GM21360 (cell line): ENCODE results near the gene TRIM5.
"Not testable (repeated sequence)": the region's sequence is repeated elsewhere in the genome, so short reads cannot be mapped to it uniquely, and the experiment has no call there.

Experiments used
- ATAC-seq: cut with Tn5 transposase; IDR thresholded peaks from one replicate; pipeline ENCODE4 v1.9.1; 2021; ENCODE audit warnings: mild to moderate bottlenecking, moderate library complexity; ENCODE audit not compliant: unreplicated experiment

TRIM5 gene

GRCh38 chr11:5689551-5689983 is 4.7 kb upstream of the TRIM5 start, which contains the start of gene TRIM22:
Gene TRIM22 (plus strand): TSS chr11:5689790. CDS start chr11:5696233, 6,443 bp downstream.
- peak; percentile 67 for ATAC-seq

DNA sequence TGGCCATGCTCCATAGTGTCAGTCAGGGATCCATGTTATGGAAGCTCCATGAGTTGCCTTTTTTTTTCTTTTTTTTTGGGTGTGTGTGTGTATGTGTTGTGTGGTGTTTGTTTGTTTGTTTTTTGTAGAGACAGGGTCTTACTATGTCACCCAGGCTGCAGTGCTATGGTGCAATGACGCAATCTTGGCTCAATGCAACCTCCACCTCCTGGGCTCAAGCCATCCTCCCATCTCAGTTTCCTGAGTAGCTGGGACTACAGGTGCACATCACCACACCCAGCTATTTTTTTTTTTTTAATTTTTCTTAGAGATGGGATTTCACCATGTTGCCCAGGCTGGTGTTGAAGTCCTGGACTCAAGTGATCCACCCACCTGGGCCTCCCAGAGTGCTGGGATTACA is 3.6 kb upstream of the TRIM5 start:
- ATAC-seq, result no peak

DNA sequence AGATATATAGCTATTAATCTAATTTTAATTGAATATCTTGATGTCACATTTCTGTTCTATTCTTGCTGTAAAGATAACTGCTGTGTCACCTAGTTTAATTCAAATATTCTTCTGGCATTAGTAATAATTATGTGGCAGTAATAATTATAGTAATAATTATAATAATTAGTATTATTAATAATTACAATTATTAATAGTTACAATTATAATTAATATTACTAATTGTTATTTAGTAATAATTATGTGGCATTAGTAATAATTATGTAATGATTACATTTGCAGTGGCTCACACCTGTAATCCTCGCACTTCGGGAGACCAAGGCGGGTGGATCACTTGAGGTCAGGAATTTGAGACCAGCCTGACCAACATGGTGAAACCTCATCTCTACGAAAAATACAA is 1.6 kb upstream of the TRIM5 start:
- ATAC-seq, result no peak

DNA sequence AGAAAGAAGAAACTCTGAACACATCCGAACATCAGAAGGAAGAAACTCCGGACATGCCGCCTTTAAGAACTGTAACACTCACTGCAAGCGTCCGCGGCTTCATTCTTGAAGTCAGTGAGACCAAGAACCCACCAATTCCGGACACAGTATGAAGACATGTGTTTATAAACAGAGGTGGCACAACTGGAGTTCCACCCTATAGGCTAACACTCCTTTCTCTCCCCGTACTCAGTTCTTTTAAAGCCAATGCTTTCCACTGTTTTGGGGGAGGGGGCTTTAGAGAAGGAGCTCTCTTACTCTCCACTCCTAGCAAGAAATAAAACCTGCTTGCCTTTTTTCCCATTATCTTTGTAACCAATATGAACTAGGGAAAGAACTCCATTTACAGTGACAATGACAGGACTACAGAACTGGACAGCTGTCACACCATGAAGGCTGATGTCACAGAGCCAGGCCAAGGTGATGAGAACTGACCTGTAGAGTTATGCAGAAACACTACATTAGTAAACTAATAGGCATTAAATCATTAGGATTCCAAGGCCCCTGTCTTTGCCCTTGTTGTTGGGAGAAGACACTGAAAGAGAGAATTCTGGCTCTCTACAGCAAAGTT is 733 bp downstream of the TRIM5 start:
- no peak for ATAC-seq

- ATAC-seq, result not testable (repeated sequence)
These were observed 1.3 kb downstream of the TRIM5 start for GRCh38 chr11:5683620-5684019.

DNA sequence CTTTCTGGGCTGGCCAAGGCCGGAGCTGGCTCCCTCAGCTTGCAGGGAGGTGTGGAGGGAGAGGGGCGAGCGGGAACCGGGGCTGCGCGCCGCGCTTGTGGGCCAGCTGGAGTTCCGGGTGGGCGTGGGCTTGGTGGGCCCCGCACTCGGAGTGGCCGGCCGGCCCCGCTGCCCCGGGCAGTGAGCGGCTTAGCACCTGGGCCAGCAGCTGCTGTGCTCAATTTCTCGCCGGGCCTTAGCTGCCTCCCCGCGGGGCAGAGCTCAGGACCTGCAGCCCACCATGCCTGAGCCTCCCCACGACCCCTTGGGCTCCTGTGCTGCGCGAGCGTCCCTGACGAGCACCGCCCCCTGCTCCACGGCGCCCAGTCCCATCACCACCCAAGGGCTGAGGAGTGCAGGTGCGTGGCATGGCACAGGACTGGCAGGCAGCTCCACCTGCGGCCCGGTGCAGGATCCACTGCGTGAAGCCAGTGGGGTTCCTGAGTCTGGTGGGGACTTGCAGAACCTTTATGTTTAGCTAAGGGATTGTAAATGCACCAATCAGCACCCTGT is 1.9 kb downstream of the TRIM5 start:
- not testable (repeated sequence) for ATAC-seq

DNA sequence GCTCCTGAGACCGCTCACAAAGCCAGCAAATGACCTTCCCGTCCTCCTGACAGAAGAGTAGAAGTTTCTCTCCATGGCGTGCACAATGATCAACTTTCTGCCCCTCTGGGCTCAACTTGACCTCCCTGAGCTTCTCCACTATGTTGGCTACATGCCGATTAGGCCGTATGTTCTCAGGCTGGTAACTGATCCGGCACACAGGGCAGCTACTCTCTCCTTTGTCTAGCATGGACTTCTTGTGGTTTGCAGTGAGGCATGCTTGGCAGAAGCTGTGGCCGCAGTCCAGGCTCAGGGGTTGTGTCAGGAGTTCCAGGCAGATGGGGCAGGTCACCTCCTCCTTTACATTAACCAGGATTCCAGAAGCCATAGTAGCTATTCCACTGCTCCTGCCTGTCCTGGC is 5.1 kb downstream of the TRIM5 start:
- no peak for ATAC-seq

DNA sequence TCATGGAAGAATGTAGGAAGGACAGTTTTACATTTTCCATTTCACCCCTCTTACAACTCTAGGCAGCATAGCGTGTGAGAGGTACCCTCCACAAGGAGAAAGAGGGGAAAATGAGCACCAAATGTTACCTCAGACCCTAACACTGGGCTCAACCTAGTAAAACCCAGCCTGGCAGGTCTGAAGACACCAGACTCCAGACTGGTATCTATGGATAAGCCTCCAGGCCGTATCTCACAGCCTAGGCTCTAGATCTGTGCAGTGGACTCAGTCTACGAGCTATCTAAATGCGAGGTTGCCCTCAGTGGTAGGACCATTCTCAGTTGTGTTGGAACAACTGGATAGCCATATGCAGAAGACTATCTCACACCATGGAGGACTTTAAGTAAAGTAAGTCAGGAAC is 10.5 kb downstream of the TRIM5 start:
- no peak for ATAC-seq

DNA sequence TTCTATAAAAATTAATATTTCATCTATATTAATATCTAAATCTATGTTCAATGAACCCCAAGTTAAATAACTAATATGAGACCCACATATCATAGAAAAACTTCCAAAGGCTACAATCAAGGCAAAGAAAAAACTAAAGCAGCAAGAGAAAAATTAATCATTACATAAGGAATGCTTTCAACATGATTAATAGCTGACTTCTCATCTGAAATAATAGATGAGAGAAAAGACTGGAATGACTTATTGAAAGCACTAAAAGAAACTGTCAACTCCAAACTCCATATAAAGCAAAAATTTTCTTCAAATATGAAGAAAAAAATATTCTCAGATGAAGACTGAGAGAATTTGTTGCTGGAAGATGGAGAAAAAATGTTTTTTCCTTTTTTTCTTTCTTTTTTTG is 13.0 kb downstream of the TRIM5 start:
- no peak for ATAC-seq

DNA sequence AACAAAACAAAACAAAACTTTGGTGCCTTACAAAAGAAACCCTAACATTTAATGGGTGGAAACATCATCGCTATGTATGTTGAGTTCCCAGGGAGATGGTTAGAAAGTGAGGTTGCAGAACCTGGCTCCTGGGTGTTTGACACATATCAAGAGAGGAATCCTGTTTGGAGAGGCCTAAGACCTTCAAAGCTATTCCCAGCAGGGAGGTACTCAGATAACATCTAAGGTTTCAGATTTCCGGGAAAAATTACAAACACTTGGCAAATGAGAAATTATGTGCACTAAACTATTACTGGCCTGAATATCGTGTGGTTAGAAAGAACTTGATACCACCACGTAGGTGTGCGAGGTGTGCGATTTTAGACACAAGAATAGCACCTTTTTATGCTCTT is 18.5 kb downstream of the TRIM5 start:
- ATAC-seq, result no peak

- ATAC-seq, result no peak
These were observed 19.0 kb downstream of the TRIM5 start for GRCh38 chr11:5665746-5666401.

GRCh38 chr11:5665051-5665570 is 19.8 kb downstream of the TRIM5 start:
- ATAC-seq, result no peak

DNA sequence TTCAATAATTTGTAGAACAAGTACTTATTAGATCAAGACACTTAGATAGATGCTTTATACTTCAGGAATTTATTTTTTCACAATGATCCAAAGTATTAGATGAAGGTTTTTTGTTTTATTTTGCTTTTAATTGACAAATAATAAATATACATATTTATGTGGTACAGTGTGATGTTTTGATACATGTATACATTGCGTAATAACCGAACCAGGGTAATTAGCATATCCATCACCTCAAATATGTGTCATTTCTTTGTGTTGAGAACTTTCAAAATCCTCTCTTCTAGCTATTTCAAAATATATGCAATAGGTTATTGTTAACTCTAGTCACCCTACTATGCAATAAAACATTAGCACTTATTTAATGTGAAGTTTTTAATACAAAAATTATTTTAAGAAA is 21.4 kb downstream of the TRIM5 start:
- ATAC-seq, result no peak

- ATAC-seq, result no peak
These were observed 26.6 kb downstream of the TRIM5 start for GRCh38 chr11:5658318-5658717.

GRCh38 chr11:5656956-5657355 is 27.9 kb downstream of the TRIM5 start:
- not testable (repeated sequence) for ATAC-seq

- no peak for ATAC-seq
These were observed 29.4 kb downstream of the TRIM5 start for GRCh38 chr11:5655474-5655873.

GRCh38 chr11:5646139-5646538 is 38.7 kb downstream of the TRIM5 start:
- no peak for ATAC-seq

DNA sequence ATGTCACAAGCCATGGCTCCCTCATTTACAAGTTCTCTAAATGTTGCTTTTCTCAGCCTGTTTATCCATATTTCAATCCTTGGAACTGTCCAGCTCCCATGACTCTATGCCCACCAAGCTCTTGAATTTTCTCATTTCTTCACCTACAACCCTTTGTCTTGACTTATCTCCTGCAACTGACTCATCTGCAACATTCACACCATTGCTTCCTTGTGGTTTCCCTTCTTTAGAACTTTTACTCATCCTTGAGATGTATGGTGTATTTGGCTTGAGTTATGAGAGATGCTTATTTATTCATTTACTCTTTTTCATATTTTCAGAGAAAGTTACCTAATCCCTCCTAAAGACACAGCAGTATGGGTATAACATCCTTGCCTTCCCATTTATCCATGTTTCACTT is 41.3 kb downstream of the TRIM5 start:
- no peak for ATAC-seq

DNA sequence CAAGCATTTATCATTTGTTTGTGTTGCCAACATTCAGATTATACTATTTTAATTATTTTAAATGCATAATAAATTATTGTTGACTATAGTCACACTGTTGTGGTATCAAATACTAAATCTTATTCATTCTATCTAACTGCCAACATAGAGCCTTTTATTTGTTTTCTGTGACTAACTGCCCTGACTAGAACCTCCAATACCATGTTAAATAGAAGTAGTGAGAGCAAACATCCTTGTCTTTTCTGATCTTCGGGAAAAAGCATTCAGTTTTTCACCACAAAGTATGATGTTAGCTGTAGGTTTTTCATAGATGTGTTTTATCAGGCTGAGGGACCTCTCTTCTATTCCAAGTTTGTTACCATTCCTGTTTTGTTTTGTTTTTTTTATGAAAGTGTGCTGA is 44.9 kb downstream of the TRIM5 start:
- ATAC-seq, result no peak

GRCh38 chr11:5631969-5632635 is 52.8 kb downstream of the TRIM5 start:
- ATAC-seq, result peak; percentile 95

DNA sequence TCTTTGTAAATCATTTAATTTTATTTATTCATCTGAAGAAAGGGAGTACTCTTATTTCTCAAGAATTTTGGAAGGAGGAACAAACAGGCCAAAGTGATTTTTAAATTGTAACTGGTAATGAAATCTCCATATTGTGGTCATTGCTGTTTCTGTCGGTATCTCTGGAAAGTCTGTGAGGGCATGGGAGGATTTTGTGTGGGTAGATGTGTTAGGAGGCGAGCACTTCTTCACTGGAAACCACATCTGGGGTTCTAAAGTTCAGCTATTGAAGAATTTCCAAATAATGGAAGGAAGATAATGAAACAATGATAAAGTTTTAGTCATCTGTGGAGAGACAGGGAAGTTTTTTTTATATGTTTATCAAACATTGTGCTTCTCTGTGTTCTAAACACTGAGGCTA is 53.5 kb downstream of the TRIM5 start:
- ATAC-seq, result peak; percentile 15

GRCh38 chr11:5626196-5626595 is 58.7 kb downstream of the TRIM5 start:
- no peak for ATAC-seq
